Epidermal melanocyte (primary cell): Measurements from ENCODE around the gene CNTRL.
A peak's percentile ranks its signal among the peaks of the same experiment; 100 is the strongest.
"Not testable (repeated sequence)": the region's sequence is repeated elsewhere in the genome, so short reads cannot be mapped to it uniquely, and the experiment has no call there.

Experiments used
- DNase-seq: peaks from one replicate; pipeline ENCODE4 v3.0.0; 2011; ENCODE audit warnings: low spot score; ENCODE audit not compliant: insufficient read length

Gene CNTRL

GRCh38 chr9:121071756-121072421, 2.9 kb upstream of the CNTRL start:
- no peak for DNase-seq

GRCh38 chr9:121073038-121073437, 1.7 kb upstream of the CNTRL start:
- no peak for DNase-seq

- DNase-seq, result no peak
These were observed 689 bp downstream of the CNTRL start for GRCh38 chr9:121075251-121076036.

GRCh38 chr9:121082075-121082474, 7.3 kb downstream of the CNTRL start:
- DNase-seq, result no peak

GRCh38 chr9:121085661-121086060, 10.9 kb downstream of the CNTRL start:
- no peak for DNase-seq

- DNase-seq, result no peak
These were observed 13.8 kb downstream of the CNTRL start for GRCh38 chr9:121088576-121088975.

GRCh38 chr9:121090743-121091142, 16.0 kb downstream of the CNTRL start:
- DNase-seq, result not testable (repeated sequence)

GRCh38 chr9:121095057-121095456, 20.3 kb downstream of the CNTRL start:
- no peak for DNase-seq

- DNase-seq, result no peak
These were observed 23.9 kb downstream of the CNTRL start for GRCh38 chr9:121098567-121099198.

GRCh38 chr9:121104054-121104453, 29.3 kb downstream of the CNTRL start:
- not testable (repeated sequence) for DNase-seq

- no peak for DNase-seq
These were observed 30.8 kb downstream of the CNTRL start for GRCh38 chr9:121105531-121105930.

GRCh38 chr9:121107029-121107428, 32.3 kb downstream of the CNTRL start:
- no peak for DNase-seq

GRCh38 chr9:121107881-121108280, 33.1 kb downstream of the CNTRL start:
- no peak for DNase-seq

GRCh38 chr9:121115466-121115865, 40.7 kb downstream of the CNTRL start:
- no peak for DNase-seq

- no peak for DNase-seq
These were observed 43.5 kb downstream of the CNTRL start for GRCh38 chr9:121118266-121118665.

- no peak for DNase-seq
These were observed 45.6 kb downstream of the CNTRL start for GRCh38 chr9:121120386-121120785.

- DNase-seq, result peak; percentile 76
These were observed 46.9 kb downstream of the CNTRL start for GRCh38 chr9:121121582-121122087.

- no peak for DNase-seq
These were observed 47.7 kb downstream of the CNTRL start for GRCh38 chr9:121122246-121123032.

GRCh38 chr9:121123816-121124535, 49.2 kb downstream of the CNTRL start:
- DNase-seq, result no peak

GRCh38 chr9:121125590-121125989, 50.8 kb downstream of the CNTRL start:
- DNase-seq, result no peak

GRCh38 chr9:121129384-121129783, 54.6 kb downstream of the CNTRL start:
- DNase-seq, result not testable (repeated sequence)
